Fibroblast of skin of scalp (primary cell): Measurements from ENCODE around the gene RNF112. TPM values are rescaled to one million over a fixed set of nuclear protein-coding genes. Genes with fewer than 3 reads are reported as not detected.

Source experiments
- DNase-seq: peaks from one replicate; pipeline ENCODE4 v3.0.0-alpha.2; 2013
- polyA plus RNA-seq, 2 experiments: library from polyadenylated mRNA; unstranded; fragments of 120-200 nt; gene quantifications; one replicate each; pipeline ENCODE4 v1.2.1, GENCODE V29; 2013; ENCODE audit not compliant: insufficient read length in 2 of 2

The RNF112 gene, protein sequence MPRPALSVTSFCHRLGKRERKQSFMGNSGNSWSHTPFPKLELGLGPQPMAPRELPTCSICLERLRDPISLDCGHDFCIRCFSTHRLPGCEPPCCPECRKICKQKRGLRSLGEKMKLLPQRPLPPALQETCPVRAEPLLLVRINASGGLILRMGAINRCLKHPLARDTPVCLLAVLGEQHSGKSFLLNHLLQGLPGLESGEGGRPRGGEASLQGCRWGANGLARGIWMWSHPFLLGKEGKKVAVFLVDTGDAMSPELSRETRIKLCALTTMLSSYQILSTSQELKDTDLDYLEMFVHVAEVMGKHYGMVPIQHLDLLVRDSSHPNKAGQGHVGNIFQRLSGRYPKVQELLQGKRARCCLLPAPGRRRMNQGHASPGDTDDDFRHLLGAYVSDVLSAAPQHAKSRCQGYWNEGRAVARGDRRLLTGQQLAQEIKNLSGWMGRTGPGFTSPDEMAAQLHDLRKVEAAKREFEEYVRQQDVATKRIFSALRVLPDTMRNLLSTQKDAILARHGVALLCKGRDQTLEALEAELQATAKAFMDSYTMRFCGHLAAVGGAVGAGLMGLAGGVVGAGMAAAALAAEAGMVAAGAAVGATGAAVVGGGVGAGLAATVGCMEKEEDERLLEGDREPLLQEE
- 1.3 TPM for polyA plus RNA-seq (2013, experiment 1 of 2; ENCODE audit: insufficient read length)
- 0.74 TPM for polyA plus RNA-seq (2013, experiment 2 of 2; ENCODE audit: insufficient read length)

DNA sequence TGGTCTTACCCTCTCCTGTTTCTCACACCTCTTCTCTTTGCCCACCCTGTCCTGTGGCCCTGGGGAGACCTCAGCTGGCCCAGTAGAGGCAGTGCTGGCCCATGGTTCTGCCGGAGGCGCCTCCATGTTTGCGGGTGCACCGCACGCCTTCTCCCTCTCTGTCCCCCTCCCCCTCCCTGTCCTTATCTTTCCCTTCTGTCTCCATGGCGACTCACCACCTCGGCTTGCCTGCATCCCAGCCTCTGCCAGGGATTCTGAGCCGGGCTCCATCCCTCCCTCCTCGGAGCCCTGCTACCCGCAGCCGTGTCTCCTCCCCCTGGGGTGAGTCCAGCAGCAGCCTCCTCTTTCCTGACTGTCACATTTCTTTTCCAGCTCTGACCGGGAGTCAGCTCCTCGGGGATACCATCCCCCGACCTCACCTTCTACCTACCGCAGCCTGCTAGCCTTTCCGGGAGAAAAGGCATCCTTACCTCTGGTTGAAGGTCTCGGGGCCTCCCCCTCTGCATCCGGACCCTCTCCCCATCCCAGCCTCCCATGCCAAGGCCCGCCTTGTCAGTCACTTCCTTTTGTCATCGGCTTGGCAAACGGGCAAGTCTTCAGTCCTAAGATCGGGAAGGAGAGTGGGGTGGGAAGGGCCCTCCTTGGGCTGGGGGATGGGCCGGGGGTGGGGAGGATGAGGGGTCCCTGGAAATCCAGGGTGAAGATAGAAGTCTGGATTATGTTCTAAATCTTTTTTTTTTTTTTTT is at the start of gene RNF112:
Gene RNF112, plus strand, starts transcription at position 358 of the 746 bp plus-strand sequence. Its CDS starts 177 bp downstream, at position 535.
- DNase-seq = peak; percentile 46

DNA sequence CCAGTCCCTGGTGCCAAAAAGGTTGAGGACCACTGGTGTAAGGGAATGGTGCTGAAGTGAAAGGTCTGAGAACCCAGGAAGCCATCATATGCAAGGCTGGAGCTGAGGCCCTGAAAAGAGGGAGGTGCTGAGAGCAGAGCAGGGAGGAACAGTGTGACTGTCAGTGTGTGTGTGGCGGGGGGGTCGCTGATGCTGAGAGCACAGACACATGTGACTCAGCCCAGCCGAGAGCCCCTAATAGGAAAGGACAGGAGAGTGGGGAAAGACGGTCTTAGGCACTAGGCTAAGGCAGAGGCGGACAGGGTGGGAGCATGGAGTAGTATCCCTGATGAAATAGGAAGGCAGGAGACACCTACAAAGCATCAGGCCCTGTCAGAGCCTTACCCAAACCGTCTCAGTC is 49.7 kb upstream of the RNF112 start:
- DNase-seq = peak; percentile 36

DNA sequence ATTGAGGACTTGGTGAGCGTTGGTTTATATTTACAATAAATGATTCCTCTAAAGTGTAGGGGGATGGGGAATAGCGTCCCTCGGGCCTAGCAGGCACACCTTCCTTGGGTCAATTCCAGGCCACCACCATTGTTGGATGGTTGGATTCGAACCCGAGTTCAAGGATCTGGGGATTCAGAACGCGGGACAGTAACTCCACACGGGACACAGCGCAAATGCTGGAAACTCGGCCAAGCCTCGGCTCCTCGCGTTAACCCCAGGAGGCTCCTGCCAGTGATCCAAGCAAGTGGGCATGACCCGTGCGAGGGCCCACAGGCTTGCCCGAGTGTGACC is 49.1 kb upstream of the RNF112 start:
- no peak for DNase-seq

DNA sequence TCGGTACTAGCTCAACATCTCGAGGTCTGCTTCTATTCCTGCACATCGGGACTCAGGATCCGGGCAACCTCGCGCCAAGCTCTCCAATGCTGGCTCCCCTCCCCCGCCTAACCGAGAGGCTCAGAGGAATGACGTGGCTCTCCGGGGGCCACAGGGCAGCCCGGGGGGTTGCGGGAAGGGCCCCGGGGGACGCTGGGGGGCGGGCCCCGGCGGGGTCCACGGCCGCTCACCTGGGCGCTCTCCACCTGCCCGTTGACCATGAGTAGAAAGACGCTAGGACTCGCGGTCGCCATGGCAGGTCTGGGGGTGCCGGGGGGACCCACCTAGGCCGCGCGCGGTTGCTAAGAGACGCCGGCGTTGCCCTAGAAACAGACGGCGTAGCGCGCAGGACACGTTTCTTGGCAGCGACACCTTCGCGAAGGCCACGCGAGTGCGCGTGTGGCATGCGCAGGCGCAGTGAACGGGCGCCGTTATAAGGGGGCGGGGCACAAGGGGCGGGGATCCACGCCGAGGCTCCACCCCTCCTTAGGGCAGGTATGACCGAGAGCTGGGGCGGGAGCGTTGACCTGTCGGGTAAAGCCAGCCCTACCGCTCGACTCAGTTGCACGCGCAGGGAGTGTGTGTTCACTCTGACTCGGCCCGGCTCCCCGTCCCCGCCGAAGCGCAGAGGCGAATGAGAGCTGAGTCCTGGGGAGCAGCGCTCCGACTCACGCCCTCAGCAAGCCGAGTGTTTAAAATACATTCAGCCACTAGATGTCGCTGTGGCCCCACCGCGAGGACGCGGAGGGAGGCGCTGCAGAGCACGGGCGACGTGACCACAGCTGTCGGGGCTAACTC is 48.5 kb upstream of the RNF112 start, which contains the start of gene B9D1:
Gene B9D1, minus strand, starts transcription at position 447 of the 837 bp plus-strand sequence. Its CDS starts 154 bp downstream, at position 293.
- DNase-seq = peak; percentile 91

DNA sequence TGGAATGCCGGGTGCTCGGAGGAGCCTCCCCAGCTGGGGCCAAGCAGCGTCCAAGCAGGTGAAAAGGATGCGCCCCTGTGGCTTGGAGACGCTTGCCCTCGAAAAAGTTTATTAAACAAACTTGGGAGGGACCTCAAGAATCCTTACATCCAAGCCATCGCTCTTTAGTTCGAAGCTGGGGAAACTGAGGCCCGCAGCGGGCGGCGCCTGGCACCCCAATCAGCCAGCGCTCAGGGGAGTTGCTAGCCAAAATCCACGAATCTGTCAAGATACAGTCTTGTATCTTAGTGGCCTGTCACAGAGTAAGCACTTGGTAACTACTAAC is 48.0 kb upstream of the RNF112 start:
- no peak for DNase-seq

- DNase-seq = no peak
Observed at GRCh38 chr17:19363460-19364035, 47.5 kb upstream of the RNF112 start.

GRCh38 chr17:19364699-19365498 is 46.1 kb upstream of the RNF112 start:
- no peak for DNase-seq

DNA sequence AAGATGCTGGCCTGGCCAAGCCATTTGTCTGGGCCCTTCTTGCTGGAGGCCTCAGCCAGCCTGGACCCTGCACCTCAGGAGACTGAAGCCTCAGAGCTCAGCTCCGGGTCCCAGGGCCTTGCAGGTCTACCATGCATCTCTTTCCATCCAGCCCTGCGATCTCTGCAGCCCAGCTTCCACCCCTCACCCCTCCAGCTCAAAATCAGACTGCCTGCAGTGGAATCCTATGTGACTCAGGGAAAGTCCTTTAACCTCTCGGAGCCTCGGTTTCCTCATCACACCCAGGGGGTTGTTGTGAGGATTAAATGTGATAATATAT is 45.6 kb upstream of the RNF112 start:
- no peak for DNase-seq

- DNase-seq = no peak
Observed at GRCh38 chr17:19365833-19366636, 45.0 kb upstream of the RNF112 start.

GRCh38 chr17:19366637-19366972 is 44.4 kb upstream of the RNF112 start:
- no peak for DNase-seq

- no peak for DNase-seq
Observed at GRCh38 chr17:19368229-19368628, 42.8 kb upstream of the RNF112 start.

DNA sequence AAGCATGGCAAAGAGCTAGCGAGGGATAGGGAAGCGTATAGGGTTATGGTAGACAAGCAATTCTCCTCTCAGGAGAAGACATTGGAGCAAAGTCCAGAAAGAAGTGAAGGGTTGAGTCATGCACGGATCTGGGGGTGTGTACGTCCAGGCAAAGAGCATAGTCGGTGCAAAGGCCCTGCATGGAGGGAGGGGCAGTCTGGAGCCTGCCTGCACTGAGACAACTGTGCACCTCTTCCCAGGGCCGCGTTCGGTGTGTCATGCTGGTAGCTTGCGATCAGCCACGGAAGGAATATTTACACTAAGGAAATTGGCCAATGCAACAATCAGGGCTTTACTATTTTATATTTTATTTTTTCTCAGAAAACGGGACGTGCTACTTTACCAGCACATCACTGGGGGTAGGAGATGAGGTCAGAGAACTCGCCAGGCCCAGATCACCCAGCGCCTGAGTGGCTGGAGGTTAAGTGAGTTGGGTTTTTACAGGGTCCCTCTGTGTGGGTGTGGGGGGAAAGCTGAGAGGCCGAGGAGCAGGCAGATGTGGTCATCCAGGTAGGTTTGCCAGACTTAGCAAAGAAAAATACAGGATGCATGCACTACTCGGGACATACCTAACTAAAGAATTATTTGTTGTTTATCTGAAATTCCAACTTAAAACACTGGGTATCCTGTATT is 41.8 kb upstream of the RNF112 start:
- DNase-seq = no peak

- no peak for DNase-seq
Observed at GRCh38 chr17:19369846-19370492, 41.1 kb upstream of the RNF112 start.

GRCh38 chr17:19370493-19370960 is 40.5 kb upstream of the RNF112 start:
- DNase-seq = no peak

DNA sequence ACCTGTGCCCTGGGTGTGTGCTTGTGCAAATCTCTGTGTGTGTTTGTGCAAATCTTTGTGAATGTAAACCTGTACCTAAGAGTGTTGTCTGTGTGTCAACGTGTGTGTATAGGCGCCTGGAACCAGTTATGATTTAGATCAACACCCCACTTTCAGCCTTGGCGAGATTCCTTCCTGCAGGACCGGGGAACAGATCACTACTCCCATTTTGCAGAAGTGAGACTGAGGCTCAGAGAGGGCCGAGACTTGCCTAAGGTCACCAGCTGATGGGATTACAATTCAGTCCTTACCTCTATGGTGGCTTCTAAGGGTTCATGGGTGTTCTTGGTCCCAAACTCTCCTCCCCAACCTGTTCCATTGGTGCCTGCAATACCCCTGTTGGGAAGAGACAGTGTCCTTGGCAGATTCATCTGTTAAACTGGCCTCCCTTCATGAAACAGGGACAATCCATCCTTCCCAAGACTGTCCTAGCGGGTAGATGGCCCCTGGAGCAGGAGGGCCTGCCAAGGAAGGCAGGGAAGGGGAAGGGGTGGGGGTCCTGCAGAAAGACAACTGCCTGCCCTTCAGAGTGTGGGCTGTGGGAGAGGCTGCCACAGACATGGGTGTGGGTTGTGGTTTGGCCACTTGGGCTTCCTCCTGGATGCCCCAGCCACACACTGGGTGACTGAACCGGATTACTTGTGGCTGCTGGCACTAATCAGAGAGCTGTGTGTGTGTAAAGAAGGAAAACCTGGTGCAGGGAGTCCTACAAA is 39.6 kb upstream of the RNF112 start:
- DNase-seq = no peak

DNA sequence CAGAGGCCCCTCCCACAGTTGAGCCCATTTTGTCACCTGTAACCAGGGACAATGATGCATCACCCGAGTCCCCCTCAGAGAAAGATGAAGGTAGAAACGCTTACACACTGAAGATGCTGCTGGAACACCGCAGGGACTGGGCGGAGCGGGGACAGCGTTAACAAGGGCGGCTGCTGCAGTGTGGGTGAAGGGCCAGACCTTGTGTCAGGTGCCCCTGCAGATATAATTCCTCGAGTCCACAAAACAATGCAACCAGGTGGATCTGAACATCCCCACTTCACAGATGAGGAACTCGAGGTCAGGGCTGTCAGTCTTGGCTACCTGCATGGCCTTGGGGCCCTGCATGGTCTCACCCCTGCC is 39.0 kb upstream of the RNF112 start:
- no peak for DNase-seq

DNA sequence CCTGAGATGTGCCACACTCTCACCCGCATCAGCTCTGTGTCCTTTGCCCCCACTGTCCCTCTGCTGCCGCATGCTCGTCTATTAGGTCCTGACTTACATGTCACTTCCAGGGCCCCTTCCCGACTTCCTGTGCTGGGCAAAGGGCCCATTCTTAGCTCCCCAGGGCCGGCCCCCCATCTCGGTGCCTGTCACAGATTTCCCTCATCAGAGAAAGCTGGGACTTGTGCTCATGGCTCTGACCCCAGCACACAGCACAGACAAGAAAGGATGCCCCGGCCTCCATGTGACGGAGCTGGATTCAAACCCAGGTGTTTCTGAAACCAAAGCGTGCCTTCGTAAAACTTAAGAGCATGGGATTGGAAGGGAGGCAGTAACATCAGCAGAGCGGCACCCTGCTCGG is 38.6 kb upstream of the RNF112 start:
- no peak for DNase-seq

DNA sequence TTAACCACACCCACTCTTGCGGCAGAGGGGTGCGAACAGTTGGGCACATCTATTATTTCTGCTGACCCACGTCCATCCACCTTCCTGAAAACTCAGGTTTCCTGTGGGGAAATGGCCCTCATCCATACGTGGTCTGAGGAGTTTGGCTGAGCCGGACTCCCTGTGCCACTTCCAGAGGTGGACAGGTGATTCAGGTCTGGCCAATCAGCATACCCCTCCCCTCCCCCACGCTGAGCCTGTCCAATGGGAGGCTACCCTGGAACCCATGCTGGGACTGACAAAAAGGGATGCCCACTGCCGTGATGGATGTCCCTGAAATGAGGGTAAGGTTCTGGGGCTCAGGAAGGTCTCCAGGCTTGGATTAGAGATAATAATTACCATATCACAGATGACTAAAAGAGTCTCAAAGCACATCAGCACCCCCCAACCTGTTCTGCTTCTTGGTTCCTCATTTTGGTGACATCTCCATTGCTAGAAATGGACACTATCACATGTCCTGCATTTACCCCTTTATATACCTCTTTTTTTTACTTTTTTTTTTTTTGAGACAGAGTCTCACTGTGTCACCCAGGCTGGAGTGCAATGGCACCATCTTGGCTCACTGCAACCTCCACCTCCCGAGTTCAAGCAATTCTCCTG is 38.0 kb upstream of the RNF112 start:
- no peak for DNase-seq
